Heart left ventricle (tissue), 16 donors: Measurements from ENCODE around the gene CCDC66. TPM values are rescaled to one million over a fixed set of nuclear protein-coding genes. Genes with fewer than 3 reads are reported as not detected.

Experiments
- ATAC-seq, 4 donors: fragments of 200-7000 bp; cut with Tn5 transposase; one replicate each; pipeline ENCODE4 v1.9.1; 2020 to 2022; ENCODE audit warnings: moderate library complexity in 4 of 4, mild to moderate bottlenecking in 3 of 4, moderate number of reproducible peaks in 1 of 4
- DNase-seq, 5 donors: peaks; one replicate each; pipeline ENCODE4 v3.0.0-alpha.2; 2020
- H3K27ac ChIP-seq, 12 donors: fragments of 200-600 bp; sonication (generic) in 4 of 12; one replicate each; pipeline versions ENCODE4 v1.5.0 to v1.8.0; 2016 to 2022; ENCODE audit warnings: mild to moderate bottlenecking in 2 of 12
- H3K27me3 ChIP-seq, 9 donors: fragments of 200-600 bp; sonication (generic) in 2 of 9; one replicate each; pipeline versions ENCODE4 v1.5.1 to v1.8.0; 2016 to 2022; ENCODE audit warnings: mild to moderate bottlenecking in 3 of 9
- H3K36me3 ChIP-seq, 9 donors: fragments of 200-600 bp; sonication (generic) in 2 of 9; one replicate each; pipeline versions ENCODE4 v1.5.0 to v1.8.0; 2018 to 2022; ENCODE audit warnings: mild to moderate bottlenecking in 2 of 9
- H3K4me1 ChIP-seq, 12 donors: fragments of 200-600 bp; sonication (generic) in 4 of 12; one replicate each; pipeline versions ENCODE4 v1.5.0 to v1.8.0; 2016 to 2022; ENCODE audit warnings: mild to moderate bottlenecking in 3 of 12
- H3K4me3 ChIP-seq, 12 donors: fragments of 200-600 bp; sonication (generic) in 4 of 12; one replicate each; pipeline versions ENCODE4 v1.5.0 to v1.8.0; 2017 to 2022; ENCODE audit warnings: mild to moderate bottlenecking in 9 of 12, moderate library complexity in 4 of 12
- H3K9me3 ChIP-seq, 12 donors: fragments of 200-600 bp; sonication (generic) in 4 of 12; one replicate each; pipeline versions ENCODE4 v1.5.0 to v1.8.0; 2016 to 2022; ENCODE audit warnings: mild to moderate bottlenecking in 1 of 12
- CTCF ChIP-seq, 12 donors: fragments of 200-600 bp; sonication (generic) in 4 of 12; IDR thresholded peaks; one replicate each; pipeline versions ENCODE4 v1.5.0 to v1.8.0; 2018 to 2022; ENCODE audit warnings: antibody characterized with exemption in 12 of 12, mild to moderate bottlenecking in 5 of 12
- POLR2A ChIP-seq, 2 donors: fragments of 450-650 bp; IDR thresholded peaks; one replicate each; pipeline ENCODE4 v1.6.1; 2017; ENCODE audit warnings: antibody characterized with exemption in 2 of 2, mild to moderate bottlenecking in 2 of 2, moderate library complexity in 2 of 2
- WGBS, 4 donors: extraction: QIAGEN DNeasy Blood & Tissue Kit in 2 of 4; methylation state at CpG; one replicate each; pipeline versions ENCODE4 v1.1.5 to v1.1.7; 2013 to 2018; 5-methylcytosine and 5-hydroxymethylcytosine counted together
- intact Hi-C, 10 donors: fragments of 100-400 bp; cut with DNase I; formaldehyde crosslinking; loops; one replicate each; pipeline versions ENCODE4 v1.11.1 to v1.14.2; 2022
- polyA plus RNA-seq, 2 donors: library from polyadenylated mRNA; stranded (reverse); fragments of 200-250 nt; gene quantifications; one replicate each; pipeline ENCODE4 v1.2.3, GENCODE V29; 2013
- total RNA-seq, 9 donors: library from RNA; depleted of rRNA in 2 of 9; stranded (reverse); fragments of >200 nt in 2 of 9; fragmentation: NEBNext Ultra II Directional in 3 of 9; extraction: Animal tissue kit (Norgen Biotek cat#: 25700) in 3 of 9; gene quantifications; one replicate each; pipeline versions ENCODE4 v1.1.0 to v1.2.4, GENCODE V29; 2016 to 2023
- donor health status: ischemic (EF 13 %, LVEDD 7.1; RV severe dilation, severe dysfunction).
- donor health status: healthy with polysubstance abuse.
- donor health status: DM: no; HTN: yes; CAD: no.
- donor health status: DM: no; HTN: no; CAD: no.
- donor health status: ischemic (EF 25% LVEDD 6.9; RV normal size, moderate dysfunction).
- donor health status: ischemic (EF 25% LVEDD 5.7; RV mildly dilated, moderate dysfunction).
- donor health status: healthy.
- donor health status: DM: yes; HTN: yes; CAD: no.
- donor health status: ischemic (EF 35%, LVEDD 5.7; RV mildly dilated, moderate dysfunction).
- donor health status: nonischemic (EF 11% LVEDD 7.7; RV severe dilation, severe dysfunction).
- donor health status: DM: yes; HTN: yes; CAD: no.
- donor health status: PGD.
- donor health status: ischemic (EF 29% LVEDD 5.4; RV normal size, mild dysfunction).
- donor health status: nonischemic (EF 23%, LVEDD 6.1; RV moderate dilation, normal function).

CCDC66 gene
- total and polyA plus RNA-seq, 11 donors = 5.7 to 15.9 (median 11.6) TPM

- ATAC-seq (peak in 3 of 4 donors; percentile 5 to 25 (median 12)), DNase-seq (no peak)
- no peaks in the 10 kb centered on the region for H3K9me3 ChIP-seq
- H3K36me3 ChIP-seq = peaks cover 0 to 93% (median 60%) of the 10 kb centered on the region in 9 donors
- 55 to 61% (median 57%) methylated on average over 4 of the region's 4 CpGs for WGBS, 4 donors
- no peak overlapping the region for H3K4me3 ChIP-seq
- H3K27me3 ChIP-seq = no peaks in the 10 kb centered on the region
- peaks cover 0 to 16% (median 6%) of the 10 kb centered on the region in 12 donors for H3K4me1 ChIP-seq
- H3K27ac ChIP-seq = peak overlapping the region in 5 of 12 donors; percentile 11 to 36 (median 32)
- intact Hi-C loops = no loop called here
- no peak for TF ChIP-seq CTCF (IDR thresholded peaks at IDR 0.05)
- no peak for TF ChIP-seq POLR2A (IDR thresholded peaks at IDR 0.05)
Observed at GRCh38 chr3:56633181-56633580, 76.2 kb downstream of the CCDC66 start.

GRCh38 chr3:56633602-56634535, 76.9 kb downstream of the CCDC66 start:
- 41 to 57% (median 47%) methylated on average over 9 of the region's 9 CpGs for WGBS, 4 donors
- H3K27me3 ChIP-seq = no peaks in the 10 kb centered on the region
- peak; percentile 95 to 98 (median 96) for ATAC-seq
- H3K4me3 ChIP-seq = no peak overlapping the region
- H3K36me3 ChIP-seq = peaks cover 0 to 93% (median 60%) of the 10 kb centered on the region in 9 donors
- no peaks in the 10 kb centered on the region for H3K9me3 ChIP-seq
- TF ChIP-seq POLR2A (IDR thresholded peaks at IDR 0.05) (no peak), CTCF (IDR thresholded peaks at IDR 0.05) (no peak)
- peaks cover 0 to 16% (median 6%) of the 10 kb centered on the region in 12 donors for H3K4me1 ChIP-seq
- intact Hi-C loops = no loop called here
- peak in 4 of 5 donors; percentile 52 to 75 (median 64) for DNase-seq
- H3K27ac ChIP-seq = peak overlapping the region in 5 of 12 donors; percentile 12 to 36 (median 33)

- no peak overlapping the region for H3K27ac ChIP-seq
- H3K9me3 ChIP-seq = no peaks in the 10 kb centered on the region
- ATAC-seq = no peak
- 93 to 97% (median 94%) methylated on average over 2 of the region's 2 CpGs for WGBS, 4 donors
- H3K36me3 ChIP-seq = peaks cover 3 to 98% (median 76%) of the 10 kb centered on the region in 9 donors
- intact Hi-C loops = no loop called here
- H3K4me1 ChIP-seq = peaks cover 0 to 20% (median 0%) of the 10 kb centered on the region in 12 donors
- TF ChIP-seq CTCF (IDR thresholded peaks at IDR 0.05) (no peak), POLR2A (IDR thresholded peaks at IDR 0.05) (no peak)
- no peak for DNase-seq
- H3K4me3 ChIP-seq = no peak overlapping the region
- no peaks in the 10 kb centered on the region for H3K27me3 ChIP-seq
Observed at GRCh38 chr3:56645407-56645806, 88.4 kb downstream of the CCDC66 start.

- no peak overlapping the region for H3K27ac ChIP-seq
- intact Hi-C loops = no loop called here
- 65 to 77% (median 72%) methylated on average over 1 of the region's 1 CpG for WGBS, 4 donors
- peaks cover 0 to 21% (median 0%) of the 10 kb centered on the region in 12 donors for H3K9me3 ChIP-seq
- ATAC-seq = peak in 3 of 4 donors; percentile 22 to 52 (median 37)
- H3K4me3 ChIP-seq = no peak overlapping the region
- peaks cover 0 to 100% (median 90%) of the 10 kb centered on the region in 9 donors for H3K36me3 ChIP-seq
- DNase-seq = no peak
- TF ChIP-seq CTCF (IDR thresholded peaks at IDR 0.05) (no peak), POLR2A (IDR thresholded peaks at IDR 0.05) (no peak)
- H3K27me3 ChIP-seq = no peaks in the 10 kb centered on the region
- peaks cover 0 to 8% (median 0%) of the 10 kb centered on the region in 12 donors for H3K4me1 ChIP-seq
Observed at GRCh38 chr3:56654460-56654859, 97.5 kb downstream of the CCDC66 start.
